ENCODE results near the gene AK1. TPM values are rescaled to one million over a fixed set of nuclear protein-coding genes. Genes with fewer than 3 reads are reported as not detected.

AK1 gene
- total and polyA plus RNA-seq, 2 of the 13 experiments (the other 11 are each of a cell fraction or from before 2014, with no cell fraction given) = 19.1 to 32.8 TPM

- no peak for TF ChIP-seq ZBTB40 (IDR thresholded peaks at IDR 0.05)
- TF ChIP-seq ZBTB40 (CRISPR knock-in tag; IDR thresholded peaks at IDR 0.05) = no peak
- TF ChIP-seq TMF1 (CRISPR knock-in tag; IDR thresholded peaks at IDR 0.05; ENCODE audit: low read depth) = no peak
- no peak for TF ChIP-seq SIX4 (CRISPR knock-in tag; IDR thresholded peaks at IDR 0.05)
- TF ChIP-seq PRDM15 (CRISPR knock-in tag; IDR thresholded peaks at IDR 0.05) = no peak
- no peak for TF ChIP-seq SMC3 (IDR thresholded peaks at IDR 0.05; ENCODE audit: low read length)
- no peak for TF ChIP-seq KLF11 (CRISPR knock-in tag; IDR thresholded peaks at IDR 0.05)
- TF ChIP-seq NBN (conservative IDR thresholded peaks at IDR 0.05) = no peak
- TF ChIP-seq SKIL (CRISPR knock-in tag; IDR thresholded peaks at IDR 0.05; ENCODE audit: borderline replicate concordance) = no peak
- TF ChIP-seq ZBTB49 (CRISPR knock-in tag; IDR thresholded peaks at IDR 0.05; ENCODE audit: borderline replicate concordance) = no peak
- no peak for TF ChIP-seq EEA1 (CRISPR knock-in tag; IDR thresholded peaks at IDR 0.05; ENCODE audit: borderline replicate concordance)
- TF ChIP-seq MBD4 (IDR thresholded peaks at IDR 0.05; ENCODE audit: borderline replicate concordance, low read length) = no peak
Measured at GRCh38 chr9:127828262-127829031, 49.0 kb downstream of the AK1 start (continued).

All from HepG2 (cell line).